Kidney epithelial cell (primary cell): ENCODE measurements around the gene FAM47E. TPM values are rescaled to one million over a fixed set of nuclear protein-coding genes. Genes with fewer than 3 reads are reported as not detected.

Experiments
- DNase-seq: peaks from one replicate; pipeline ENCODE4 v3.0.0-alpha.2; 2010; ENCODE audit warnings: low read depth
- H3K27me3 ChIP-seq: 2 replicates; pipeline ENCODE4 v1.6.0; 2011; ENCODE audit warnings: low read length; ENCODE audit not compliant: control insufficient read depth, insufficient read depth
- H3K36me3 ChIP-seq: 2 replicates; pipeline ENCODE4 v1.5.1; 2011; ENCODE audit warnings: low read length; ENCODE audit not compliant: control insufficient read depth, insufficient read depth
- H3K4me3 ChIP-seq: 2 replicates; pipeline ENCODE4 v1.5.1; 2011; ENCODE audit warnings: low read depth, mild to moderate bottlenecking, control low read depth, low read length
- CTCF ChIP-seq: IDR thresholded peaks from 2 replicates; pipeline ENCODE4 v1.5.1; 2011; ENCODE audit warnings: mild to moderate bottlenecking, moderate library complexity, low read length, control low read depth, inconsistent platforms; ENCODE audit not compliant: insufficient read depth, poor library complexity, severe bottlenecking
- total RNA-seq: library from RNA; depleted of rRNA; stranded (reverse); fragments of >200 nt; gene quantifications from 2 replicates; pipeline ENCODE4 v1.2.3, GENCODE V29; 2015

The FAM47E gene
- total RNA-seq, 1 donor from 2014 or later, result 2.3 TPM

GRCh38 chr4:76301775-76302162 lies 50.2 kb downstream of the FAM47E start:
- DNase-seq, result no peak
- H3K36me3 ChIP-seq, result no peaks in the 10 kb centered on the region
- H3K27me3 ChIP-seq, result no peaks in the 10 kb centered on the region
- no peak overlapping the region for H3K4me3 ChIP-seq
- no peak for TF ChIP-seq CTCF

GRCh38 chr4:76302826-76303438 lies 51.4 kb downstream of the FAM47E start:
- no peak for TF ChIP-seq CTCF
- no peak for DNase-seq
- Histone ChIP-seq H3K27me3 (no peaks in the 10 kb centered on the region), H3K36me3 (no peaks in the 10 kb centered on the region), H3K4me3 (no peak overlapping the region)

DNA sequence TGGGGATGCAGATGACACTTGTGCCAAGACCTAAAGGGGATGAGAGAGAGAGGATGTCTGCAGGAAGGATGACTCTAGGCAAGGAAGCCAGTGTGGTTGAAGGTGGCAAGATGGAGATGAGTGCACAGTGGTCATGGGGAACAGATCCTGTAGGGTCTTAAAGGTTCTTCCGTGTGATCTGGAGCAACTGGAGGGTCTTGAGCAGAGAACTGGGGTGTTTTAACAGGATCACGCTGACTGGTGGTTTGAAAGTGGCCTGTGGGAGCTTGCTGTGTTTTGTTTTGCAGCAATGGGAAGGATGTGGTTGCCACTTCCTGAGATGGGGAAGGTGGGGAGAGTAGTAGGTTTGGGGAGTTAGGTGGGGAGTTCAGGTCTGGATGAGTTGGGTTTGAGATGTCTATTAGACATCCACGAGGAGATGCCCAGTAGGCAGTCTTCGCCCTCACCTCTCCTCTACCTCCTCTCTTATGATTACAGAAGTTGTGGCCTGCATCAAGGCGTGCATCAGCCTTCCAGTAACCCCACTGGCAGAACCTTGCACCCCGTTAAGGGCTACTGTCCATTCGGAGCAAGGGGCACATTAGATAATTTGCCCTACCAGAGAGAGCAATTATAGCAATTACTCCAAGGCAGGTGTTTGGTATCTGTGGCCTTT lies 53.6 kb downstream of the FAM47E start:
- Histone ChIP-seq H3K36me3 (peaks cover 1% of the 10 kb centered on the region), H3K4me3 (no peak overlapping the region), H3K27me3 (no peaks in the 10 kb centered on the region)
- no peak for DNase-seq
- TF ChIP-seq CTCF, result no peak

- no peaks in the 10 kb centered on the region for H3K27me3 ChIP-seq
- no peak for DNase-seq
- peaks cover 1% of the 10 kb centered on the region for H3K36me3 ChIP-seq
- H3K4me3 ChIP-seq, result peak within 1 kb of the TSS; percentile 68
- TF ChIP-seq CTCF, result no peak
Observed at GRCh38 chr4:76305971-76306881, 54.7 kb downstream of the FAM47E start, which contains the start of gene STBD1. TSS of gene STBD1 (plus strand) at chr4:76306733. CDS start at chr4:76306770, 37 bp downstream.

DNA sequence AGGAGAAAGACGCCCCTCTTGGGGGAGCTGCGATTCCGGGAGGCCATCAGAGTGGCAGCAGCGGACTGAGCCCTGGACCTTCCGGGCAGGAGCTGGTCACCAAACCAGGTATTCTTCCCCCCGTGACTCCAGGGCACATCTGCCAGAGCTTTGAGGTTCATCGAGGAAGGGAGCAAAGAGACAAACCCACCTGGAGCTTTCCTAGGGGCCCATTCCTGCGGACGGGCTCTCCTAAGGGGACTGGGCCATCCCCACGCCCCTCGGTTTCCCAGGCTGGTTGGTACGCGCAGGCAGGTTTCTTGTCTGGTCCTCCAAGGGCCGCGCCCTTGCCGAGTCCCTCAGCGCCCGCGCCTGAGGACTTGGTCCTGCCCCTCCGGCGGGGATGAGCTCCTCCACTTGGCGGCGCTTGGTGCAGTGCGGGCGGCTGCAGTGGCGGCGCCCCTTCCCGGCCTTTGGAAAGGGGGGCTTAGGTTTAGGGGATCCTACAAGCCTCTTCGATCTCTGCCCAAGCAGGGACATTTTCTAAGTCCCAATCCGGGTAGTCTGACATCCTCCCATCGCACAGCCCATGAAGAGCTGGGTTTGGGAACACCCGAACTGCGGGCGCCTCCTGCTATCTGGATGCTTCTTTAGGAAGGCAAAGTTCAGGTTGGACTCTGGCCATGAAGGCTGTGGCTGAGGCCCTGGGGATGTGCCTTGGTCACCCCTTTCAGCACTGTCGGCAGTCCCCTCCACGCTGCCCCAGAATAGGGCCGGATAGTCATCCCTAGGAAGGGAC lies 55.5 kb downstream of the FAM47E start:
- Histone ChIP-seq H3K4me3 (peak overlapping the region; percentile 68), H3K36me3 (peaks cover 1% of the 10 kb centered on the region), H3K27me3 (no peaks in the 10 kb centered on the region)
- peak; percentile 51 for TF ChIP-seq CTCF
- DNase-seq, result no peak
